ENCODE results near the gene PTPRA.

The PTPRA gene

GRCh38 chr20:2946988-2947961, 74.0 kb downstream of the PTPRA start:
- DNase-seq = no peak

GRCh38 chr20:2948968-2949367, 75.7 kb downstream of the PTPRA start:
- DNase-seq = no peak

- DNase-seq = no peak
These were observed 79.5 kb downstream of the PTPRA start for GRCh38 chr20:2952766-2953165.

- no peak for DNase-seq
These were observed 82.1 kb downstream of the PTPRA start for GRCh38 chr20:2955257-2955970.

GRCh38 chr20:2956480-2956879, 83.2 kb downstream of the PTPRA start:
- no peak for DNase-seq

GRCh38 chr20:2967841-2968240, 94.6 kb downstream of the PTPRA start:
- DNase-seq = no peak

GRCh38 chr20:2972126-2972525, 98.8 kb downstream of the PTPRA start:
- no peak for DNase-seq

GRCh38 chr20:2973574-2973973, 100.3 kb downstream of the PTPRA start:
- no peak for DNase-seq

- DNase-seq = no peak
These were observed 105.2 kb downstream of the PTPRA start for GRCh38 chr20:2978519-2978918.

GRCh38 chr20:2981646-2982045, 108.4 kb downstream of the PTPRA start:
- DNase-seq = no peak

- no peak for DNase-seq
These were observed 110.2 kb downstream of the PTPRA start for GRCh38 chr20:2983508-2983907.

GRCh38 chr20:2984028-2984501, 110.8 kb downstream of the PTPRA start:
- DNase-seq = no peak

GRCh38 chr20:2984956-2985661, 111.8 kb downstream of the PTPRA start:
- DNase-seq = peak; percentile 74

- DNase-seq = peak; percentile 73
These were observed 113.2 kb downstream of the PTPRA start for GRCh38 chr20:2986466-2986865.

GRCh38 chr20:2987861-2988260, 114.6 kb downstream of the PTPRA start:
- DNase-seq = no peak

GRCh38 chr20:2991532-2991931, 118.3 kb downstream of the PTPRA start:
- DNase-seq = no peak

- no peak for DNase-seq
These were observed 120.0 kb downstream of the PTPRA start for GRCh38 chr20:2993250-2993649.

- no peak for DNase-seq
These were observed 122.5 kb downstream of the PTPRA start for GRCh38 chr20:2995796-2996195.

- no peak for DNase-seq
These were observed 125.4 kb downstream of the PTPRA start for GRCh38 chr20:2998728-2999127.

GRCh38 chr20:3000852-3001523, 127.7 kb downstream of the PTPRA start:
- DNase-seq = peak; percentile 49

- DNase-seq = no peak
These were observed 130.1 kb downstream of the PTPRA start for GRCh38 chr20:3003416-3003815.

- peak; percentile 49 for DNase-seq
These were observed 137.9 kb downstream of the PTPRA start for GRCh38 chr20:3010985-3011723.
